Measurements from ENCODE around the gene NDUFA12.

NDUFA12 gene

GRCh38 chr12:94951071-94951934 is 52.2 kb downstream of the NDUFA12 start:
- ATAC-seq: no peak
- TF ChIP-seq ZNF70 (CRISPR knock-in tag; IDR thresholded peaks at IDR 0.05): no peak
- TF ChIP-seq, protein P1, sequence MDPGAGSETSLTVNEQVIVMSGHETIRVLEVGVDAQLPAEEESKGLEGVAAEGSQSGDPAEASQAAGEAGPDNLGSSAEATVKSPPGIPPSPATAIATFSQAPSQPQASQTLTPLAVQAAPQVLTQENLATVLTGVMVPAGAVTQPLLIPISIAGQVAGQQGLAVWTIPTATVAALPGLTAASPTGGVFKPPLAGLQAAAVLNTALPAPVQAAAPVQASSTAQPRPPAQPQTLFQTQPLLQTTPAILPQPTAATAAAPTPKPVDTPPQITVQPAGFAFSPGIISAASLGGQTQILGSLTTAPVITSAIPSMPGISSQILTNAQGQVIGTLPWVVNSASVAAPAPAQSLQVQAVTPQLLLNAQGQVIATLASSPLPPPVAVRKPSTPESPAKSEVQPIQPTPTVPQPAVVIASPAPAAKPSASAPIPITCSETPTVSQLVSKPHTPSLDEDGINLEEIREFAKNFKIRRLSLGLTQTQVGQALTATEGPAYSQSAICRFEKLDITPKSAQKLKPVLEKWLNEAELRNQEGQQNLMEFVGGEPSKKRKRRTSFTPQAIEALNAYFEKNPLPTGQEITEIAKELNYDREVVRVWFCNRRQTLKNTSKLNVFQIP (CRISPR knock-in tag; IDR thresholded peaks at IDR 0.05; ENCODE audit: borderline replicate concordance, low read depth): no peak
- TF ChIP-seq, protein P2, sequence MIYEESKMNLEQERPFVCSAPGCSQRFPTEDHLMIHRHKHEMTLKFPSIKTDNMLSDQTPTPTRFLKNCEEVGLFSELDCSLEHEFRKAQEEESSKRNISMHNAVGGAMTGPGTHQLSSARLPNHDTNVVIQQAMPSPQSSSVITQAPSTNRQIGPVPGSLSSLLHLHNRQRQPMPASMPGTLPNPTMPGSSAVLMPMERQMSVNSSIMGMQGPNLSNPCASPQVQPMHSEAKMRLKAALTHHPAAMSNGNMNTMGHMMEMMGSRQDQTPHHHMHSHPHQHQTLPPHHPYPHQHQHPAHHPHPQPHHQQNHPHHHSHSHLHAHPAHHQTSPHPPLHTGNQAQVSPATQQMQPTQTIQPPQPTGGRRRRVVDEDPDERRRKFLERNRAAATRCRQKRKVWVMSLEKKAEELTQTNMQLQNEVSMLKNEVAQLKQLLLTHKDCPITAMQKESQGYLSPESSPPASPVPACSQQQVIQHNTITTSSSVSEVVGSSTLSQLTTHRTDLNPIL (CRISPR knock-in tag; IDR thresholded peaks at IDR 0.05; ENCODE audit: low read depth): no peak
- TF ChIP-seq ESRRG (CRISPR knock-in tag; IDR thresholded peaks at IDR 0.05): no peak
- TF ChIP-seq ZFP3 (CRISPR knock-in tag; IDR thresholded peaks at IDR 0.05): no peak
- TF ChIP-seq TSHZ2 (CRISPR knock-in tag; IDR thresholded peaks at IDR 0.05): no peak
- TF ChIP-seq ZFP30 (CRISPR knock-in tag; IDR thresholded peaks at IDR 0.05): no peak
- TF ChIP-seq SNAI2 (CRISPR knock-in tag; IDR thresholded peaks at IDR 0.05): no peak
- no peak for TF ChIP-seq ZNF565 (CRISPR knock-in tag; conservative IDR thresholded peaks at IDR 0.05; ENCODE audit: low read depth)
- TF ChIP-seq TCF4 (CRISPR knock-in tag; IDR thresholded peaks at IDR 0.05; ENCODE audit: borderline replicate concordance): no peak
- TF ChIP-seq RARB (CRISPR knock-in tag; IDR thresholded peaks at IDR 0.05): no peak
- no peak for TF ChIP-seq GLIS3 (CRISPR knock-in tag; IDR thresholded peaks at IDR 0.05)
- no peak for TF ChIP-seq ZNF8 (CRISPR knock-in tag; IDR thresholded peaks at IDR 0.05)
- TF ChIP-seq OSR1 (CRISPR knock-in tag; IDR thresholded peaks at IDR 0.05): no peak

- ATAC-seq: no peak
- TF ChIP-seq ZC3H10 (CRISPR knock-in tag; IDR thresholded peaks at IDR 0.05) (no peak), TCF4 (CRISPR knock-in tag; IDR thresholded peaks at IDR 0.05; ENCODE audit: borderline replicate concordance) (no peak), RARB (CRISPR knock-in tag; IDR thresholded peaks at IDR 0.05) (no peak), ARNTL (CRISPR knock-in tag; IDR thresholded peaks at IDR 0.05; ENCODE audit: borderline replicate concordance, low read depth) (no peak), ZFP30 (CRISPR knock-in tag; IDR thresholded peaks at IDR 0.05) (no peak), TOX (CRISPR knock-in tag; IDR thresholded peaks at IDR 0.05; ENCODE audit: borderline replicate concordance) (no peak), CSDC2 (CRISPR knock-in tag; IDR thresholded peaks at IDR 0.05) (no peak), ZFP3 (CRISPR knock-in tag; IDR thresholded peaks at IDR 0.05) (no peak)
- TF ChIP-seq, protein P1 (CRISPR knock-in tag; IDR thresholded peaks at IDR 0.05; ENCODE audit: borderline replicate concordance, low read depth): no peak
- TF ChIP-seq, protein P2 (CRISPR knock-in tag; IDR thresholded peaks at IDR 0.05; ENCODE audit: low read depth): no peak
These were observed 55.2 kb downstream of the NDUFA12 start for GRCh38 chr12:94948232-94948810.

DNA sequence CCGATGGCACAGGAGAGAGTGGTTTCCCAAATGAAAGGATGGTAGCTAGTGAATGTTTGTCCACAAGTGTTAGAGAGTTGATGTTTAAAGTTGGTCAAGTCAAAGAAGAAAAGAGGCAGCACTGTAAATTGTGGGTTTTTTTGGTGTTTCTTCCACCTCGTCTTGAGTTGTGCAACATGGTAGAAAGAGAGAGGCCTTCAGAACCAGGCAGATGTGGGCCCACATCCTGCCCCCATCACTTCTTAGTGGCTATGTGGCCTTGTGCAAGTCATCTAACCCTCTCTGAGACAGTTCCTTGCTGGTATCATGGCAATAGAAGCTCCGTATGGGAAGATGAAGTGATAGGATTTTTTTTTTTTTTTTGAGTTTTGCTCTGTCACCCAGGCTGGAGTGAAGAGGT is 60.8 kb downstream of the NDUFA12 start:
- no peak for ATAC-seq
- TF ChIP-seq CSRNP3 (CRISPR knock-in tag; IDR thresholded peaks at IDR 0.05): no peak
- no peak for TF ChIP-seq RARB (CRISPR knock-in tag; IDR thresholded peaks at IDR 0.05)
- TF ChIP-seq ZNF8 (CRISPR knock-in tag; IDR thresholded peaks at IDR 0.05): no peak
- no peak for TF ChIP-seq TSHZ2 (CRISPR knock-in tag; IDR thresholded peaks at IDR 0.05)
- no peak for TF ChIP-seq TOX (CRISPR knock-in tag; IDR thresholded peaks at IDR 0.05; ENCODE audit: borderline replicate concordance)
- TF ChIP-seq ZNF565 (CRISPR knock-in tag; conservative IDR thresholded peaks at IDR 0.05; ENCODE audit: low read depth): no peak
- no peak for TF ChIP-seq PPARA (CRISPR knock-in tag; IDR thresholded peaks at IDR 0.05; ENCODE audit: borderline replicate concordance)
- TF ChIP-seq TCF4 (CRISPR knock-in tag; IDR thresholded peaks at IDR 0.05; ENCODE audit: borderline replicate concordance): no peak
- no peak for TF ChIP-seq ARNTL (CRISPR knock-in tag; IDR thresholded peaks at IDR 0.05; ENCODE audit: borderline replicate concordance, low read depth)
- TF ChIP-seq ISL1 (CRISPR knock-in tag; IDR thresholded peaks at IDR 0.05): no peak

Data from SK-N-SH treated with all-trans-retinoic acid at 6 μM for 48 hours (cell line).